ENCODE measurements around the gene AGXT2. TPM values are rescaled to one million over a fixed set of nuclear protein-coding genes. Genes with fewer than 3 reads are reported as not detected.

Gene AGXT2
- total RNA-seq, 6 donors from 2014 or later: not detected

DNA sequence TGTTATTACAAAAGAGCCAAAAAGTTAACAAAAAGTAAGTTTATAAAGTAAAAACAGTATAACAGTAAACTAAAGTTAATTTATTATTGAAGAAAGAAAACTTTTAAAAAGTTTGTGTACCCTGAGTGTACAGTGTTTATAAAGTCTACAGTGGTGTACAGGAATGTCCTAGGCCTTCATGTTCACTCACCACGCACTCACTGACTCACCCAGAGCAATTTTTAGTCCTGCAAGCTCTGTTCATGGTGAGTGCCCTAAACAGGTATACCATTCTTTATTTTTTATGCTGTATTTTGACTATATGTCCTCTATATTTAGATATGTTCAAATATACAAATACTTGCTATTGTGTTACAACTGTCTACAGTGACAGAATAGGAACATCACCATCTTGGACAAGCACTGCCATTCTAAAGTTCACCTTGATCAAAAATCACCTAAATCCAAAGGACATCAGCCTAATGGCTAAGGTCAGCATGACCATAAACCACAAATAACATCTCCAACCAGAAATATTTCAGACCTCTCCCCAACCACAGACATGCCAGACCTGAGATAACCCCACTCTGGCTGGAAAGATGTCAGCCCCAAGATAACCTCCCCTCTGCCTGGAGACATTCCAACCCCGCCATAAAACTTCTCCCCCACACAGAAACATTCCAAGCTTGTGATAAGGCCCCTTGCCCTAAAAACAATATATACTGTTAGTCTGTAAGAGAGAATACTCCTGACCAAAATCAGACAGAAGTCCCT is 56.1 kb downstream of the AGXT2 start:
- 82 to 86% methylated on average over 2 of the region's 2 CpGs for WGBS, 2 donors
- ATAC-seq (ENCODE audit: low FRiP score in 2 of 2) (no peak), DNase-seq (no peak)
- H3K4me1 ChIP-seq: no peaks in the 10 kb centered on the region
- no peaks in the 10 kb centered on the region for H3K27me3 ChIP-seq
- H3K27ac ChIP-seq: no peak overlapping the region
- H3K4me3 ChIP-seq: no peak overlapping the region
- TF ChIP-seq POLR2A (IDR thresholded peaks at IDR 0.05) (no peak), POLR2AphosphoS5 (IDR thresholded peaks at IDR 0.05) (no peak), EP300 (IDR thresholded peaks at IDR 0.05) (no peak)
- TF ChIP-seq, protein P1, sequence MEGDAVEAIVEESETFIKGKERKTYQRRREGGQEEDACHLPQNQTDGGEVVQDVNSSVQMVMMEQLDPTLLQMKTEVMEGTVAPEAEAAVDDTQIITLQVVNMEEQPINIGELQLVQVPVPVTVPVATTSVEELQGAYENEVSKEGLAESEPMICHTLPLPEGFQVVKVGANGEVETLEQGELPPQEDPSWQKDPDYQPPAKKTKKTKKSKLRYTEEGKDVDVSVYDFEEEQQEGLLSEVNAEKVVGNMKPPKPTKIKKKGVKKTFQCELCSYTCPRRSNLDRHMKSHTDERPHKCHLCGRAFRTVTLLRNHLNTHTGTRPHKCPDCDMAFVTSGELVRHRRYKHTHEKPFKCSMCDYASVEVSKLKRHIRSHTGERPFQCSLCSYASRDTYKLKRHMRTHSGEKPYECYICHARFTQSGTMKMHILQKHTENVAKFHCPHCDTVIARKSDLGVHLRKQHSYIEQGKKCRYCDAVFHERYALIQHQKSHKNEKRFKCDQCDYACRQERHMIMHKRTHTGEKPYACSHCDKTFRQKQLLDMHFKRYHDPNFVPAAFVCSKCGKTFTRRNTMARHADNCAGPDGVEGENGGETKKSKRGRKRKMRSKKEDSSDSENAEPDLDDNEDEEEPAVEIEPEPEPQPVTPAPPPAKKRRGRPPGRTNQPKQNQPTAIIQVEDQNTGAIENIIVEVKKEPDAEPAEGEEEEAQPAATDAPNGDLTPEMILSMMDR (IDR thresholded peaks at IDR 0.05): no peak
- H3K36me3 ChIP-seq: no peaks in the 10 kb centered on the region
- peaks cover 0 to 4% (median 2%) of the 10 kb centered on the region in 4 donors for H3K9me3 ChIP-seq

DNA sequence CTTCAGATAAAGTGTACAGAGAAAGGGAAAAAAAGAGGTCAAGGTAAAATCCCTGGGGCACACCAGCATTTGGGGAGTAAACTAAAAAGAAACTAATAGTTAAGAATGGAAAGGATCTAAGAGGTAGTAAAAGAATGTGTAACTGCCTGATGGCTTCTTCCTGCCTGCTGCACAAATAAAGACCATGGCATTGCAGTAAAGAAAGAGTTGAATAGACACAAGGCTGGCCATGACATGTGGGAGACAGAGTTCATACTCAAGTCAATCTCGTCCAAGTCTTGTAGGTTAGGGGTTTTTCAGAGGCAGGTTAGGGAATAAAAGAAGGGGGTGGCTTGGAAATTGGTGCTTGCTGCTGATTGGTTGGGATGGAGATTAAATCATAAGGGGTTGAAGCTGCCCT is 60.8 kb downstream of the AGXT2 start:
- Histone ChIP-seq H3K36me3 (no peaks in the 10 kb centered on the region), H3K9me3 (peaks cover 0 to 13% (median 2%) of the 10 kb centered on the region in 4 donors), H3K4me3 (no peak overlapping the region), H3K27ac (no peak overlapping the region), H3K4me1 (no peaks in the 10 kb centered on the region), H3K27me3 (no peaks in the 10 kb centered on the region)
- no peak for DNase-seq
- WGBS, 2 donors: 72 to 82% methylated on average over 1 of the region's 1 CpG
- ATAC-seq (ENCODE audit: low FRiP score in 2 of 2): no peak
- TF ChIP-seq POLR2A (IDR thresholded peaks at IDR 0.05) (no peak), EP300 (IDR thresholded peaks at IDR 0.05) (no peak), POLR2AphosphoS5 (IDR thresholded peaks at IDR 0.05) (no peak)
- TF ChIP-seq, protein P1 (IDR thresholded peaks at IDR 0.05): no peak

DNA sequence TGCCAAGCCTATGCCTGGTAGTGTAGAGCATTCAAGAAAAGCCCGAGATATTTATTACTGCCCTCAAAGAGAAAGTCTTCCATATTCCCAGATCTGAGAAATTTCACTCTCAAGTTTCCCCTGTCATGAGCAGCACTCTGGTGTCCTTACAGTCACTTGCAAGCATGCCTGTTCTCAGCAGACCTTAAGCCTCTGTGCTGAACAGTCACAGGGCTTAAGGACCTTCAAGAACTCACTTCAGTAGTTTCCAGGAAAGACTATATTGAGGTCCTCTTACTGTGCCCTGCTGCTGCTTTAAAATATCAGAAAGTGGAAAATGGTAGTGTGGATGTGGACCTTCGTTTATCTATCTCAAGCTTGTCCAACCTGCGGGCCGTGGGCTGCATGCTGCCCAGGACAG is 64.9 kb downstream of the AGXT2 start:
- no peaks in the 10 kb centered on the region for H3K27me3 ChIP-seq
- 70 to 71% methylated on average over 4 of the region's 4 CpGs for WGBS, 2 donors
- no peak overlapping the region for H3K27ac ChIP-seq
- peaks cover 0 to 13% (median 2%) of the 10 kb centered on the region in 4 donors for H3K9me3 ChIP-seq
- TF ChIP-seq EP300 (IDR thresholded peaks at IDR 0.05): peak in 1 of 4 donors; percentile 66
- no peak for TF ChIP-seq POLR2A (IDR thresholded peaks at IDR 0.05)
- TF ChIP-seq, protein P1 (IDR thresholded peaks at IDR 0.05): no peak
- TF ChIP-seq POLR2AphosphoS5 (IDR thresholded peaks at IDR 0.05): no peak
- no peak overlapping the region for H3K4me3 ChIP-seq
- DNase-seq (peak in 1 of 2 donors; percentile 42), ATAC-seq (ENCODE audit: low FRiP score in 2 of 2) (peak in 1 of 2 donors; percentile 30)
- no peaks in the 10 kb centered on the region for H3K36me3 ChIP-seq
- no peaks in the 10 kb centered on the region for H3K4me1 ChIP-seq

DNA sequence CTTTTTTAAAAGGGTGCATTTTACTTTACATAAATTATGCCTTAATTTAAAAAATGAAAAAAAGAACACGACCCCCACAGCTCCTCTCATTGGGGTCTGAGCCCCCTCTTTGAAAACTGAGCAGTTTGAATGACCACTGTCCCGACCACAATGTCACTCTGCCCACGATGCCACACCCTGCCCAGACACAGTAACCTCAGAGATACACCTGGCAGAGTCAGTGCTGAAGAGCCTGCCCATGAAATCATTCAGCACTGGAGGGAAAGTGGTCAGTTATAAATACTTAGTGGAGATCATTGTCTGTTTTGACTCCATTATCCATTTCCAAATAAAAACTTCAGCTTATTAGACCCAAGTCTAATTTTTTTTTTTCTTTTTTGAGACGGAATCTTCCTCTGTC is 69.1 kb downstream of the AGXT2 start:
- no peak overlapping the region for H3K4me3 ChIP-seq
- ATAC-seq (ENCODE audit: low FRiP score in 2 of 2) (no peak), DNase-seq (no peak)
- H3K9me3 ChIP-seq: no peaks in the 10 kb centered on the region
- no peaks in the 10 kb centered on the region for H3K27me3 ChIP-seq
- no peaks in the 10 kb centered on the region for H3K4me1 ChIP-seq
- TF ChIP-seq EP300 (IDR thresholded peaks at IDR 0.05) (no peak), POLR2A (IDR thresholded peaks at IDR 0.05) (no peak), POLR2AphosphoS5 (IDR thresholded peaks at IDR 0.05) (no peak)
- TF ChIP-seq, protein P1 (IDR thresholded peaks at IDR 0.05): no peak
- WGBS, 2 donors: 54 to 69% methylated on average over 4 of the region's 4 CpGs
- no peaks in the 10 kb centered on the region for H3K36me3 ChIP-seq
- H3K27ac ChIP-seq: no peak overlapping the region
